Measurements from ENCODE around the gene LDHD.

DNA sequence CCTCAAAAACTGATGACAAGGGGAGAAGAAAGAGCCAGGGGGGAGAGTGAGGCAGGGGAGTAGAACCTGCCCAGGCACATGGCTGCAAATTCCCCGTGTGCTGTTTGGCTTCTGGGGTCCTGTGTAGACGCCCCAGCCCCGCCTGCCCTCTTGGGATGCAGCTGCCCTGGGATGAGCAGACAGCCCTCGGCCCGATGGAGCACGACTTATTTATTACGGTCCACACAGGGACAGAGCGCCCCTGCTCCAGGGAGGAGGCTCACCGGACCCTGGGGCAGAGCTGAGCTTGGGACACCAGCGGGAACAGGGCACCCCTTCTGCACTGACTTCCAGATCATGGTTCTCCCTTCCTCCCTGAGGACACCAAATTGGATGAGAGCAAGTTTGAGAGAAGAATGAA is 9.1 kb downstream of the LDHD start:
- TF ChIP-seq TAF1 (IDR thresholded peaks at IDR 0.05; ENCODE audit: borderline replicate concordance, insufficient read depth, low read length) (no peak), SIN3A (IDR thresholded peaks at IDR 0.05; ENCODE audit: borderline replicate concordance, insufficient read depth, low read length) (no peak), POLR2AphosphoS5 (IDR thresholded peaks at IDR 0.05; ENCODE audit: low read depth, low read length) (no peak)
- TF ChIP-seq, protein P1, sequence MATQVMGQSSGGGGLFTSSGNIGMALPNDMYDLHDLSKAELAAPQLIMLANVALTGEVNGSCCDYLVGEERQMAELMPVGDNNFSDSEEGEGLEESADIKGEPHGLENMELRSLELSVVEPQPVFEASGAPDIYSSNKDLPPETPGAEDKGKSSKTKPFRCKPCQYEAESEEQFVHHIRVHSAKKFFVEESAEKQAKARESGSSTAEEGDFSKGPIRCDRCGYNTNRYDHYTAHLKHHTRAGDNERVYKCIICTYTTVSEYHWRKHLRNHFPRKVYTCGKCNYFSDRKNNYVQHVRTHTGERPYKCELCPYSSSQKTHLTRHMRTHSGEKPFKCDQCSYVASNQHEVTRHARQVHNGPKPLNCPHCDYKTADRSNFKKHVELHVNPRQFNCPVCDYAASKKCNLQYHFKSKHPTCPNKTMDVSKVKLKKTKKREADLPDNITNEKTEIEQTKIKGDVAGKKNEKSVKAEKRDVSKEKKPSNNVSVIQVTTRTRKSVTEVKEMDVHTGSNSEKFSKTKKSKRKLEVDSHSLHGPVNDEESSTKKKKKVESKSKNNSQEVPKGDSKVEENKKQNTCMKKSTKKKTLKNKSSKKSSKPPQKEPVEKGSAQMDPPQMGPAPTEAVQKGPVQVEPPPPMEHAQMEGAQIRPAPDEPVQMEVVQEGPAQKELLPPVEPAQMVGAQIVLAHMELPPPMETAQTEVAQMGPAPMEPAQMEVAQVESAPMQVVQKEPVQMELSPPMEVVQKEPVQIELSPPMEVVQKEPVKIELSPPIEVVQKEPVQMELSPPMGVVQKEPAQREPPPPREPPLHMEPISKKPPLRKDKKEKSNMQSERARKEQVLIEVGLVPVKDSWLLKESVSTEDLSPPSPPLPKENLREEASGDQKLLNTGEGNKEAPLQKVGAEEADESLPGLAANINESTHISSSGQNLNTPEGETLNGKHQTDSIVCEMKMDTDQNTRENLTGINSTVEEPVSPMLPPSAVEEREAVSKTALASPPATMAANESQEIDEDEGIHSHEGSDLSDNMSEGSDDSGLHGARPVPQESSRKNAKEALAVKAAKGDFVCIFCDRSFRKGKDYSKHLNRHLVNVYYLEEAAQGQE (IDR thresholded peaks at IDR 0.05; ENCODE audit: insufficient read depth in 1 of 2, low read depth in 2 of 2, low read length in 2 of 2), result no peak
